ENCODE data around the gene FOXP1. TPM values are rescaled to one million over a fixed set of nuclear protein-coding genes. Genes with fewer than 3 reads are reported as not detected.

The FOXP1 gene
- total and polyA plus RNA-seq, 2 donors (not counting 1 experiment from before 2014, with no cell fraction given), result 70.3 to 101 TPM

- H2AFZ ChIP-seq (ENCODE audit: low read length), result peak overlapping the region; percentile 76
- no peak for TF ChIP-seq CTCF (conservative IDR thresholded peaks at IDR 0.05 in 1 of 2, IDR thresholded peaks at IDR 0.05 in 1 of 2; ENCODE audit: low read depth in 1 of 2, low read length in 2 of 2)
- TF ChIP-seq EZH2 (IDR thresholded peaks at IDR 0.05; ENCODE audit: low read length, missing control alignments), result no peak
- no peaks in the 10 kb centered on the region for H3K79me2 ChIP-seq (ENCODE audit: control insufficient read depth, insufficient read depth, low read length)
- H3K4me3 ChIP-seq (replicated peaks in 1 of 4; ENCODE audit: control extremely low read depth in 1 of 4, insufficient read depth in 1 of 4, low read depth in 3 of 4, low read length in 4 of 4), result no peak overlapping the region
- H4K20me1 ChIP-seq (ENCODE audit: control insufficient read depth, extremely low read depth, insufficient read depth, low read length), result no peaks in the 10 kb centered on the region
- H3K36me3 ChIP-seq (ENCODE audit: control insufficient read depth, insufficient read depth, low read length), result no peaks in the 10 kb centered on the region
- H3K4me1 ChIP-seq (ENCODE audit: control insufficient read depth, extremely low read depth, insufficient read depth, low read length), result peaks cover 7% of the 10 kb centered on the region
- no peaks in the 10 kb centered on the region for H3K27me3 ChIP-seq (ENCODE audit: control insufficient read depth, insufficient read depth, low read length)
- no peaks in the 10 kb centered on the region for H3K9me3 ChIP-seq (ENCODE audit: control insufficient read depth, insufficient read depth, low read depth, low read length)
- H3K9ac ChIP-seq (ENCODE audit: insufficient read depth, low read length), result no peak overlapping the region
- no peak overlapping the region for H3K4me2 ChIP-seq (ENCODE audit: extremely low read depth, insufficient read depth, low read length)
- H3K27ac ChIP-seq (ENCODE audit: insufficient read depth, low read length), result peak overlapping the region; percentile 58
- no peak for DNase-seq (ENCODE audit: low read depth in 2 of 2)
Observed at GRCh38 chr3:71444861-71445259, 138.7 kb downstream of the FOXP1 start.

- Histone ChIP-seq H3K9ac (ENCODE audit: insufficient read depth, low read length) (no peak overlapping the region), H4K20me1 (ENCODE audit: control insufficient read depth, extremely low read depth, insufficient read depth, low read length) (no peaks in the 10 kb centered on the region), H3K4me2 (ENCODE audit: extremely low read depth, insufficient read depth, low read length) (peak overlapping the region; percentile 73), H3K36me3 (ENCODE audit: control insufficient read depth, insufficient read depth, low read length) (no peaks in the 10 kb centered on the region), H3K4me1 (ENCODE audit: control insufficient read depth, extremely low read depth, insufficient read depth, low read length) (peaks cover 7% of the 10 kb centered on the region), H3K79me2 (ENCODE audit: control insufficient read depth, insufficient read depth, low read length) (no peaks in the 10 kb centered on the region), H3K4me3 (replicated peaks in 1 of 4; ENCODE audit: control extremely low read depth in 1 of 4, insufficient read depth in 1 of 4, low read depth in 3 of 4, low read length in 4 of 4) (no peak overlapping the region), H3K27me3 (ENCODE audit: control insufficient read depth, insufficient read depth, low read length) (no peaks in the 10 kb centered on the region), H3K27ac (ENCODE audit: insufficient read depth, low read length) (peak overlapping the region; percentile 60), H2AFZ (ENCODE audit: low read length) (peak overlapping the region; percentile 76), H3K9me3 (ENCODE audit: control insufficient read depth, insufficient read depth, low read depth, low read length) (no peaks in the 10 kb centered on the region)
- peak; percentile 60 to 88 for DNase-seq (ENCODE audit: low read depth in 2 of 2)
- TF ChIP-seq CTCF (conservative IDR thresholded peaks at IDR 0.05 in 1 of 2, IDR thresholded peaks at IDR 0.05 in 1 of 2; ENCODE audit: low read depth in 1 of 2, low read length in 2 of 2) (no peak), EZH2 (IDR thresholded peaks at IDR 0.05; ENCODE audit: low read length, missing control alignments) (no peak)
Observed at GRCh38 chr3:71444028-71444860, 139.3 kb downstream of the FOXP1 start.

GRCh38 chr3:71443332-71443731 is 140.2 kb downstream of the FOXP1 start:
- Histone ChIP-seq H3K4me3 (replicated peaks in 1 of 4; ENCODE audit: control extremely low read depth in 1 of 4, insufficient read depth in 1 of 4, low read depth in 3 of 4, low read length in 4 of 4) (no peak overlapping the region), H3K27me3 (ENCODE audit: control insufficient read depth, insufficient read depth, low read length) (no peaks in the 10 kb centered on the region), H3K79me2 (ENCODE audit: control insufficient read depth, insufficient read depth, low read length) (no peaks in the 10 kb centered on the region), H3K9me3 (ENCODE audit: control insufficient read depth, insufficient read depth, low read depth, low read length) (no peaks in the 10 kb centered on the region), H2AFZ (ENCODE audit: low read length) (no peak overlapping the region), H3K27ac (ENCODE audit: insufficient read depth, low read length) (no peak overlapping the region), H3K9ac (ENCODE audit: insufficient read depth, low read length) (no peak overlapping the region), H3K4me2 (ENCODE audit: extremely low read depth, insufficient read depth, low read length) (no peak overlapping the region), H3K4me1 (ENCODE audit: control insufficient read depth, extremely low read depth, insufficient read depth, low read length) (peaks cover 7% of the 10 kb centered on the region), H3K36me3 (ENCODE audit: control insufficient read depth, insufficient read depth, low read length) (no peaks in the 10 kb centered on the region), H4K20me1 (ENCODE audit: control insufficient read depth, extremely low read depth, insufficient read depth, low read length) (no peaks in the 10 kb centered on the region)
- no peak for DNase-seq (ENCODE audit: low read depth in 2 of 2)
- no peak for TF ChIP-seq EZH2 (IDR thresholded peaks at IDR 0.05; ENCODE audit: low read length, missing control alignments)
- no peak for TF ChIP-seq CTCF (conservative IDR thresholded peaks at IDR 0.05 in 1 of 2, IDR thresholded peaks at IDR 0.05 in 1 of 2; ENCODE audit: low read depth in 1 of 2, low read length in 2 of 2)

All from fibroblast of lung (primary cell).